GM12865 (cell line): ENCODE data around the gene ADH5.
"Not testable (repeated sequence)": the region's sequence is repeated elsewhere in the genome, so short reads cannot be mapped to it uniquely, and the experiment has no call there.

Experiments used
- DNase-seq: peaks from one replicate; pipeline ENCODE4 v3.0.0; 2010; ENCODE audit warnings: low read depth
- H3K4me3 ChIP-seq: 2 replicates; pipeline ENCODE4 v1.5.1; 2011; ENCODE audit warnings: mild to moderate bottlenecking, low read depth, low read length, control low read depth
- TF ChIP-seq, protein P1 (sequence below): IDR thresholded peaks from 2 replicates; pipeline ENCODE4 v1.5.1; 2011; ENCODE audit warnings: low read length, control low read depth, low read depth, inconsistent platforms; ENCODE audit not compliant: insufficient read depth; ENCODE audit errors: missing control alignments

ADH5 gene

GRCh38 chr4:99100876-99101275 lies 12.3 kb upstream of the ADH5 start:
- TF ChIP-seq, protein P1, sequence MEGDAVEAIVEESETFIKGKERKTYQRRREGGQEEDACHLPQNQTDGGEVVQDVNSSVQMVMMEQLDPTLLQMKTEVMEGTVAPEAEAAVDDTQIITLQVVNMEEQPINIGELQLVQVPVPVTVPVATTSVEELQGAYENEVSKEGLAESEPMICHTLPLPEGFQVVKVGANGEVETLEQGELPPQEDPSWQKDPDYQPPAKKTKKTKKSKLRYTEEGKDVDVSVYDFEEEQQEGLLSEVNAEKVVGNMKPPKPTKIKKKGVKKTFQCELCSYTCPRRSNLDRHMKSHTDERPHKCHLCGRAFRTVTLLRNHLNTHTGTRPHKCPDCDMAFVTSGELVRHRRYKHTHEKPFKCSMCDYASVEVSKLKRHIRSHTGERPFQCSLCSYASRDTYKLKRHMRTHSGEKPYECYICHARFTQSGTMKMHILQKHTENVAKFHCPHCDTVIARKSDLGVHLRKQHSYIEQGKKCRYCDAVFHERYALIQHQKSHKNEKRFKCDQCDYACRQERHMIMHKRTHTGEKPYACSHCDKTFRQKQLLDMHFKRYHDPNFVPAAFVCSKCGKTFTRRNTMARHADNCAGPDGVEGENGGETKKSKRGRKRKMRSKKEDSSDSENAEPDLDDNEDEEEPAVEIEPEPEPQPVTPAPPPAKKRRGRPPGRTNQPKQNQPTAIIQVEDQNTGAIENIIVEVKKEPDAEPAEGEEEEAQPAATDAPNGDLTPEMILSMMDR = no peak
- H3K4me3 ChIP-seq = no peak overlapping the region
- no peak for DNase-seq

DNA sequence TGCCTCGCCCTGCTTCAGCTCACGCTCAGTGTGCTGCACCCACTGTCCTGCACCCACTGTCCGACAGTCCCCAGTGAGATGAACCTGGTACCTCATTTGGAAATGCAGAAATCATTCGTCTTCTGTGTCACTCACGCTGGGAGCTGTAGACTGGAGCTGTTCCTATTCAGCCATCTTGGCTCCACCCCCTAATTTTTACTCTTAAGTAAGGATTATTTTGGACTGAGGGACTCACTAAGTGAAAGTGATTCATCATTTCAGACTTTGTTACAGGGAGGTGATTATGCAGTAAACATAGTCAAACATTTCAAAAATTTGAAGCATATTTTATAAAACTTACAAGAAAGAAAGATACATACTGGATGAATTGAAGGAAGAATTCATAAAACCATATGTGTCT lies 11.2 kb upstream of the ADH5 start:
- not testable (repeated sequence) for DNase-seq, H3K4me3 ChIP-seq

GRCh38 chr4:99099311-99099710 lies 10.7 kb upstream of the ADH5 start:
- TF ChIP-seq, protein P1 = no peak
- no peak for DNase-seq
- H3K4me3 ChIP-seq = no peak overlapping the region

GRCh38 chr4:99091841-99092240 lies 3.3 kb upstream of the ADH5 start:
- not testable (repeated sequence) for DNase-seq, H3K4me3 ChIP-seq

DNA sequence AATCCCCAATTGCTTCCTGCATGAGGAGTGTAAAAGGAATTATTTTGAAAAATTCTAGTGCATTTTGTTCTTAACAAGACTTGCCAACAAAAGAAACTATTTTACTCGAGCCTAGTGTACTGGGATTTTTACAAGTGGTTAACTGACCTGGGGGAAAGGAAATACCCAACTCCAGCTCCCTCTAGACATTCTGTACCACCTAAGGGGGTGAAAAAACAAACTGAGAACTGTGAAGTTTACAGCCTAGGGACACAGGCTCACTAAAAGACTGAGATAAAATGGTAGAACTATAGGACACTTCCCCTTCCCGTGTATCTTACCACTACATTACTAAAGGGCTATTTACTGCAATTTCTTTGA lies 2.6 kb upstream of the ADH5 start:
- H3K4me3 ChIP-seq = no peak overlapping the region
- DNase-seq = peak; percentile 11
- TF ChIP-seq, protein P1 = no peak

GRCh38 chr4:99090481-99091215 lies 2.1 kb upstream of the ADH5 start:
- DNase-seq = no peak
- H3K4me3 ChIP-seq = no peak overlapping the region
- TF ChIP-seq, protein P1 = no peak

GRCh38 chr4:99088023-99088449 lies 552 bp downstream of the ADH5 start:
- DNase-seq = peak; percentile 44
- TF ChIP-seq, protein P1 = no peak
- H3K4me3 ChIP-seq = peak overlapping the region; percentile 98

DNA sequence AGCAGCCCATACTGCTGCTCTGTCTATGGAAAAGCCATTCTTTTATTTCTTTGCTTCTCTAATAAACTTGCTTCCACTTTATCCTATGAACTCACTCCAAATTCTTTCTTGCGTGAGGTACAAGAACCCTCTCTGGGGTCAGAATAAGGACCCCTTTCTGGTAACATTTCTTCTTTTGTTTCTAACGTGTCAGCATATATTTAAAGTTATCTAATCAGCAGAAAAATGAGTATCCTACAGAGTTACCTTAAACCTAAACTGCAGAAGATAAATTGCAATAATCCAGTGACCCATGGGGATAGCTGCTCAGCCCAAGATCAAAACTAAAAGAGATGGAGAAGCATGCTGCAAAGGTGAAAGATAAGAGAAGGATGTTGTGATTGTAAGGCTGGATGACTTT lies 4.0 kb downstream of the ADH5 start:
- no peak overlapping the region for H3K4me3 ChIP-seq
- DNase-seq = no peak
- TF ChIP-seq, protein P1 = no peak
